SH-SY5Y (cell line): ENCODE results near the gene ALMS1.

Source experiments
- GATA2 ChIP-seq: IDR thresholded peaks from 2 replicates; pipeline ENCODE4 v1.6.1; 2011; ENCODE audit warnings: mild to moderate bottlenecking, low read depth, low read length
- GATA3 ChIP-seq: IDR thresholded peaks from 2 replicates; pipeline ENCODE4 v1.6.1; 2011; ENCODE audit warnings: low read depth, mild to moderate bottlenecking, low read length, moderate library complexity

ALMS1 gene

GRCh38 chr2:73436019-73436418 lies 50.4 kb downstream of the ALMS1 start:
- TF ChIP-seq GATA2 = no peak

- TF ChIP-seq GATA2 (no peak), GATA3 (no peak)
Measured at GRCh38 chr2:73444202-73444601, 58.6 kb downstream of the ALMS1 start.

GRCh38 chr2:73448856-73449255 lies 63.2 kb downstream of the ALMS1 start:
- TF ChIP-seq GATA3 (no peak), GATA2 (no peak)

GRCh38 chr2:73449404-73449803 lies 63.8 kb downstream of the ALMS1 start:
- TF ChIP-seq GATA2 = no peak
- TF ChIP-seq GATA3 = no peak

DNA sequence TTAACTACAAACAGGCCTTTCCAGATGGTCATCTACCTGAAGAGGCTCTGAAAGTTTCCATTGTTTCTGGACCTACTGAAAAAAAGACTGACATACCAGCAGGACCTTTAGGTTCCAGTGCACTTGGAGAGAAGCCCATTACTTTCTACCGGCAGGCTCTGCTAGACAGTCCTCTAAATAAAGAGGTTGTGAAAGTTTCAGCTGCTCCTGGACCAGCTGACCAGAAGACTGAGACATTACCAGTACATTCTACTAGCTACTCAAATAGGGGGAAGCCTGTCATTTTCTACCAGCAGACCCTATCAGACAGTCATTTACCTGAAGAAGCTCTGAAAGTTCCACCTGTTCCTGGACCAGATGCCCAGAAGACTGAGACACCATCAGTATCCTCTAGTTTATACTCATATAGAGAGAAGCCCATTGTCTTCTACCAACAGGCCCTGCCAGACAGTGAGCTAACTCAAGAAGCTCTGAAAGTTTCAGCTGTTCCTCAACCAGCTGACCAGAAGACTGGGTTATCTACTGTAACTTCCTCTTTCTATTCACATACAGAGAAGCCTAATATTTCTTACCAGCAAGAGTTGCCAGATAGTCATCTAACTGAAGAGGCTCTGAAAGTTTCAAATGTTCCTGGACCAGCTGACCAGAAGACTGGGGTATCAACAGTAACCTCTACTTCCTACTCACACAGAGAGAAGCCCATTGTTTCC lies 65.8 kb downstream of the ALMS1 start:
- no peak for TF ChIP-seq GATA2
- no peak for TF ChIP-seq GATA3

- TF ChIP-seq GATA3 (no peak), GATA2 (no peak)
Measured at GRCh38 chr2:73457982-73458381, 72.3 kb downstream of the ALMS1 start.

DNA sequence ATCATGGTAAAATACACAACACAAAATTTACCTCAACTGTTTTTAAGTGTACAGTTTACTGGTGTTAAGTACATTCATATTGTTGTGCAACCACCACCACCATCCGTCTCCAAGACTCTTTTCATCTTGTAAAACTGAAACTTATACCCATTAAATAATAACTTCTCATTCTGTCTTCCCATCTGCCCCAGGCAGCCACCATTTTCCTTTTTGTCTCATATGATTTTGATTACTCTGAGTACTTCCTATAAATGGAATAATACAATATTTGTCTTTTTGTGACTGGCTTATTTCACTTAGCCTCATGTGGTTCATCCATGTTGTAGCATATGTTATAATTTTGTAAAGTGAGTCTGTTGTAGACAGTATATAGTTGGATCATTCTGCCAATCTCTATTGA lies 82.7 kb downstream of the ALMS1 start:
- TF ChIP-seq GATA3 = no peak
- no peak for TF ChIP-seq GATA2

DNA sequence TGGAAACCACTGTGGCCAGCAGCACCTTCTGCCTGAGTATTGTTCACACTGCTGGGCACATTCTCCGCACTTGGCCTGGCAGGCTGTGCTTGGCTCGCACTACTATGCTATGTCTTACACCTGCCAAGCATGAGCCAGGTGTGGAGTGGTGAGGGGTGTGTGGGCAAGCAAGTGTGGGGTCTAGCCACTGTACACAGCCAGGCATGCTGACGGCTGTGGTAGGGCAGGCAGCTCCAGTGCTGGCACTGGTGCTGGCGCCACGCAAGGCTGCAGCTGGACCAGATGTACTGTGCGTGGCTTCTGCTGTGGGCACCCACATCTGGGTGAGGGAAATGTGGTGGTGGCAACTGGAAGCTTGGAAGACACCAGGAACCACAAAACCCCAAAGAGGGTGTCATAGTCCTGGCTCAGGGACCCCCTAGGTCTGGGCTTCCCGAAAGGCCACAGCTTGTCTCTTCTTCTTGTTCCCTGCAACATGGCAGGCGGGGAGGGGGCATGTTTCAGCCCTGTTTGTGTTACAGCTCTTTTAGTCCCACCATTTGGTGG lies 101.5 kb downstream of the ALMS1 start:
- TF ChIP-seq GATA2 = no peak
- TF ChIP-seq GATA3 = no peak

- TF ChIP-seq GATA3 (no peak), GATA2 (no peak)
Measured at GRCh38 chr2:73488079-73488478, 102.4 kb downstream of the ALMS1 start.

- TF ChIP-seq GATA2 (no peak), GATA3 (no peak)
Measured at GRCh38 chr2:73489053-73489452, 103.4 kb downstream of the ALMS1 start.

GRCh38 chr2:73494031-73494430 lies 108.4 kb downstream of the ALMS1 start:
- TF ChIP-seq GATA2 (no peak), GATA3 (no peak)

GRCh38 chr2:73503992-73504570 lies 118.4 kb downstream of the ALMS1 start:
- TF ChIP-seq GATA2 = no peak
- TF ChIP-seq GATA3 = no peak

GRCh38 chr2:73516033-73516432 lies 130.4 kb downstream of the ALMS1 start:
- TF ChIP-seq GATA3 (no peak), GATA2 (no peak)

DNA sequence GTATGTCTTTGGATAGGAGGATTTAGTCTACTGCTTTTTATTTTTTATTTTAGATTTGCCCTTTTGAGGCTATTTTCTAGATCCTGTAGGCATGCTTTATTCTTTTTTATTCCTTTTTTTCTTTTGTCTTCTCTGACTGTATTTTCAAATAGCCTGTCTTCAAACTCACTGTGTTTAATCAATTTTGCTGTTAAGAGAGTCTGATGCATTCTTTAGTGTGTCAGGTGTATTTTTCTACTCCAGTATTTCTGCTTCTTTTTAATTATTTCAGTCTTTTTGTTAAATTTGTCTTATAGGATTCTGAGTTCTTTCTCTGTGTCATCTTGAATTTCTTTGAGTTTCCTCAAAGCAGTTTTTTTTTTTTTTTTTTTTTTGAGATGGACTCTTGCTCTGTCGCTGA lies 143.1 kb downstream of the ALMS1 start:
- TF ChIP-seq GATA2 (no peak), GATA3 (no peak)

- TF ChIP-seq GATA2 (no peak), GATA3 (no peak)
Measured at GRCh38 chr2:73532381-73532780, 146.7 kb downstream of the ALMS1 start.

DNA sequence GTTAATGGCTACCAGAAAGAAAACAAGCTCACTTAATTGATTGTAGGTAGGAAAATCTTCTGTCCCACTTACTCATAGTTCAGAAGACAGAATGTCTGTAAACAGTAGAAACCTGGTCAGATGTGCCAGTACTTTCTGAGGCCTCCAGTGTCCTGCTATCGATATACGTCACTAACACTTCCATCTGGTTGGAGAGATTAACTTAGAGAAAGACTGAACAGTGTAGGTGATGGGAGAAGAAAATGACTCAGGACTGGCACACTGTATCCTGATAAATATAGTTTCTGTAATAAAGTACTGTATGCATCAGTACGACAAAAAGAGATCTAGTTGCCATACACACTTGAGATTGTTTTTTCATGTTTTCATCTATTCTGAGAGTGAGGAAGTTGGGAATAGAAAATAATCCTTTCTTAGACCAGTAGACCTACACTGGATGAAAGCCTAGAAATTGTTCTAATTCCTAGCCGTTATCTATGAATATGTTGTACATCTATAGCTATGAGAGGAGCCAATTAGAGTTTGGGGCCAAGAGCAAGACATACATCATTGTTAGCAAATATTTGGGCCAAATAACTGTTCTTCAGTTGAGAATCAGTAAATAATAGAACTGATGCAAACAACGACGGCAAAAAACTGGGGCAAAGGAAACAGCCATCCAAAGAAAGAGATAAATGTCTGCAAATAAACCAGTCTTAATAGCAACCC lies 150.7 kb downstream of the ALMS1 start:
- TF ChIP-seq GATA3 = no peak
- TF ChIP-seq GATA2 = no peak
